Measurements from ENCODE around the gene ZC3H6.
"Not testable (repeated sequence)": the region's sequence is repeated elsewhere in the genome, so short reads cannot be mapped to it uniquely, and the experiment has no call there.

The ZC3H6 gene

DNA sequence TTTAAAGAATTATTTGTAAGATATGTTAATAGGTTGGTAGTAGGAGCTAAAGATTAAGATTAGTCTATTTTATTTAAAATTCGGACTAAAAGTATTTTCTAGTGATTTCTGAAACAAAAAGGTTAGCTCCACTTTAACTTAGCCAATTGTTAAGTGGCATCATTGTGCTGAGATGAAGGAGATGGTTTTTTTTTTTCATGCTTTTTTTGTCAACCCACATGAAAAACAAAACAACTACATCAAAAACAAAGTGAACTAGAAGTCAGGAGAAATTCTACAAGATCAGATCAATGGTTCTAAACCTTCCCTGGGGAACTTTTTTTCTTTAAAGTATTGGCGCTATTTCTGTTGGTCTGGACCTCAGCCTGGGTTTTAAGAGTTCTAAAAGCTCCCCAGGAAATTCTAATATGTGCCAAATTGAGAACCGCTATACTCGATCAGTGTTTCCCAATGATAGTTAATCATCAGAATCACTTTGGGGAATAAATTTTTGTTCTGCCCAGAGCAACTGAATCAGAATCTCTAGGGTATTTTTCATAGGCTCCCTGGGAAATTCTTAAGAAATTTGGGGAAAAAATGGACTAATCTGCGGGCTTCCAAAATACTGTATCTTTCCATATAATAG is 2.3 kb downstream of the ZC3H6 start:
- no peak for DNase-seq (ENCODE audit: low read depth)

DNA sequence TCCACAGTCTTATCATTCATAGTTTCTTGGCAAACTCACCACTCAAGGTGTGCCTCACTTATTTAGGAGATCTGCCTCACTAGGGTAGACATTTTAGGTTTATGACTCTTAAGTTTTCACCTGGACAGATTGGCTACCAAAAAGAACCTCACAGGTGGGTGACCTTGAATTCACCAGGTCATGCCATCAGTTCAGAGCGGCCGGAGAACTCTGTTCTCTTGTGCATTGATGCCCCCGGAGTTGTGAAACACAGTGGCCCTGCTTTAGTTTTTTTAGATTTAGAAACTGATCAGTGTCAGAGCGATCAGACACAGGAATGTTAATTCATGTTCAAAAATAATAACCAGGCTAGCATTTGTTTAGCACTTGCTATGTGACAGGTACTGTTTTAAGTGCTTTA is 6.7 kb downstream of the ZC3H6 start:
- DNase-seq (ENCODE audit: low read depth): not testable (repeated sequence)

DNA sequence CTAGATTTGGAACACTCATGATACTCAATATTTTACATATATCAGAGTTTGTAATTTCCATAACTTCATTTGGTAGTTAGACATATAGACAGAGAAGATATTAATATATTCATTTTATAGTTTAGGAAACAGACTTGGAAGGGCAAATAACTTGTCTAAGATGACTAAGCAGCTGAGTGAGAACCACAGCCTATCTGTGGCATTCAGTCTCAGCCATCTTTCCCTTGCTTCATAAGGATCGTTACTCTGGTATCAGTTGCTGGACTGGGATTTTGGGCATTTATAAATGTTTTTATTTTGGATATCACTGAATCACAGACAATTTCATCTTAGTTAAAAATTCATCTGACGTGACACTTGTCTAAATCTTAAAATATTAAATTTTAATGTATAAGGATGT is 8.1 kb downstream of the ZC3H6 start:
- not testable (repeated sequence) for DNase-seq (ENCODE audit: low read depth)

DNA sequence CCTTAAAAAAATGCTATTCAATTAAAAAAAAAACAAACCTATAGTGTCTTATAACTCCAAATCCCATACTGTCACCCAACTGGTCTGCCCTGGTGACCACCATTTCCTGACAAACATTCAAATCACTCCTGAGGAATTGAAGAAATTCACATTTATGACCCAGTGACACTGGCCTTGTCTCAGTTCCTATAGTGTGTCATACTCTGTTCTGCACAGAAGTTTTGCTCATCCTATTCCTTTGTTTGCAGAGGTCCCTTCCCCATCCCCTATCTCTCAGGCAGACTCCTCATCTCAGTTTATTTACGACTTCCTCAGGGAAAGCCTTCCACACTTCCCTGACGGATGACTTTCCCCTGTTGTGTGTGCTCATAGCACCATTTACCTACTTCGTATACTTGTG is 14.7 kb downstream of the ZC3H6 start:
- no peak for DNase-seq (ENCODE audit: low read depth)

DNA sequence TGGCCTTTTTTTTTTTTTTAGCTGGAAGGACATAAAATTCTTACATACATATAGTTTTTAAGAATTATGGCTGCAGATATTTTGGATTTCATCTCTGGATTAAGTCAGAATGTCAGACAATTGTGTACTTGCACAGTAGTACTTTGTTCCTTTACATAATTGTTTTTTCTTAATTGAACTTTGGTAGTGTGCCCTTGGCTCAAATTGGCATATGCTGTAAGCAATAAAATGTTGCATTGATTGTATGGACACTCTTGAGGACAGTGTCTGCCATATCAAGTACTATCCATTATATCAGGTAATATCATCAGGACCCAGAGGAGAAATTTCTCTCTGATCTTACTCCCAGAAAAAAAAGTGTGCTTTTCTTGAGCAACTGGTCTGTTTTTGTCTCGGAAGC is 15.3 kb downstream of the ZC3H6 start:
- DNase-seq (ENCODE audit: low read depth): no peak

DNA sequence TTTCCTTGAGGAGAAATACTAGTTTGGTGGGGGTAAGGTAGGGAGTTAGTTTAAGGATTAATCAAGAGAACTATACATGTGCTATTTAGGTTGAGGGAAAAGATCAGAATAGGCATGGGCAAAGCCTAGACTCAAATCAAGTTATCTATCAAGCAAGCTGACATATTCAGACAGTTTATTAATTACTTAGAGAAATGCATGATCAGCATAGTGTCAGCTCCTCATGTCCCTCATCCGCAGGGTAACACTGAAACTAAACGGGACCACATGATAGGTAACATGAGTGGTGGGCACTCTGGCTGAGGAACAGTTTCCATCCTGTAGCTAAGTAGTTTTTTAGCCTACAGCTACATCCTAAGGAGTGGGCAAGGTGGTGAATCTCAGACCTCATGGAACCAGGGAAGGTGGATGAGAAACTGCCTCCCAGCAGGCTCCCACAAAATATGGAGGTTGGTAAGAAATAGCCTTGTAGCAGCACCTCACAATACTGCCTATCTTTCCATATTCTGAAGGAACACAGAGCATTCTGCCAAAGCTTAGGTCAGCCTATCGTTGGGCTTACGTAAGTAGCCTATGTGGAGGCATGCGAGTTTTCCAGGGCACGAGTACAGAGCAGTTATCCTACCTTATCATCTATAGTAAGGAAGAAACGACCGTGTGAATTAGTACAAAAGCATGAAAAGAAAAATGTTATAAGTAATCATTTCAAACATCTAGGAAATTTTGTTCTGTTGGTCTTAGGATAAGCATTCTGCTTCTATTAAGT is 18.4 kb downstream of the ZC3H6 start:
- DNase-seq (ENCODE audit: low read depth): no peak

DNA sequence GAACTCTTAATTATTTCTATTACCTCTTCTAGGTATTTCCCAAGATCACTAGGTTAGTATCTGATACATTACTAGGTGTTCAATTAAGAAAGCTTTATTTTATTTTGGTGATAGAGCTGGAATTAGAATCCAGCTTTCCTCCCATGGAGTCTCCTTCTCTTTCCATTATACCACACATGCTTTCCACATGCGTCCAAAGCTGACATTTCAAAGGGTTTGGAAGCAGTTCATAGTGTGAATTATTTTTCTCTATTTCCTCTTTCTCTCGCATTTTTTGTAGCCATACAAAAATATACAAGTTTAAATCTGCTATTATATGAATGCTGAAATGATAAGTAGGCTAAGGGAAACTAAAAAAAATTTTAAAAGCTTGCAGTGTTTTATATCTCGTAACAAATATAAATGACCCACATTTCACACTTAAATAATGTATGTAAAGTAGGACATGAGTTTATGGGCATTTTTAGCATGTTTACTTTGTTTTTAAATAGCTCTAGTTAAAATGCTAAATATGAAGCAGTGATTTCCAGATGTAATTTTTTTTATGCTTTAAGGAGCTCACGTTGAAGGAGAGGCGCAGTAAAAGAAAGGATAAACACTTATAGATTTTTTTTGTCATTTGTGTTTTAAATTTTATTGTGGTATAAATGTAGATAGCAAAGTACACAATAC is 20.1 kb downstream of the ZC3H6 start:
- DNase-seq (ENCODE audit: low read depth): no peak

DNA sequence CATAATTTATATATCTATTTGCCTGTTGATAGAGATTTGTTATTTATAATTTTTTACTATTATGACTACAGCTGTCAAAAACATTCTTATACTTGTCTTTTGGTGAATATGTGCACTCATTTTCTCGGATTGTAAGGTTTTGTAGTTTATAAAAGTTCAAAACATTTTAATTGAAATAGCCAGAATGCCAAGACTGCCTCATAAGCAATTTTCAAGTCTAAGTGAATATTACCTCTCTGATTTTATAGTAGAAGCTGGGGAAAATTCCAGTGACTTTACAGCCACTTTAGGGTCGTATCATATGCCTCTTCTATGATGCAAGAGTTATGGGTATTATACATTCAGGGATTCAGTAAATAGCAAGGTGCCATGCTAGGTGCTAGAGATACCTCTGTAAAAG is 21.0 kb downstream of the ZC3H6 start:
- DNase-seq (ENCODE audit: low read depth): no peak

DNA sequence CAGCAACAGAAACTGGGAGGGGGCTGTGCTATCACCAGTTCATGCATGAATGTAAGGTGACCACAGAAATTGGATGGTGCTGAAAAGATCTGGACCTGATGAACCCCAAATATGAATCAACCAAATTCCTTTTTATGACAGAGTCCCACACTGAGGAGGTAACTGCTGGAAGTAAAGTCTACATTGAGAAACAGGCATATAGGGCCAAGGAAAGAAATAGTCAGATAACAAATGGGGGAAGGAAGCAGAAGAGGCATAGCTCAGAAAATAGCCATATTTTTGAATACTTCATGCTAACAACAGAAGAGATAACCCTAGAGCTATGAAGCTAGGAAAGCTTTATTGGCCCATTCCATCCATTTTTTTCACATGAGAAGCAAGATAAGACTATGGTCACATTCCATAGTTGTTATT is 25.8 kb downstream of the ZC3H6 start:
- no peak for DNase-seq (ENCODE audit: low read depth)

DNA sequence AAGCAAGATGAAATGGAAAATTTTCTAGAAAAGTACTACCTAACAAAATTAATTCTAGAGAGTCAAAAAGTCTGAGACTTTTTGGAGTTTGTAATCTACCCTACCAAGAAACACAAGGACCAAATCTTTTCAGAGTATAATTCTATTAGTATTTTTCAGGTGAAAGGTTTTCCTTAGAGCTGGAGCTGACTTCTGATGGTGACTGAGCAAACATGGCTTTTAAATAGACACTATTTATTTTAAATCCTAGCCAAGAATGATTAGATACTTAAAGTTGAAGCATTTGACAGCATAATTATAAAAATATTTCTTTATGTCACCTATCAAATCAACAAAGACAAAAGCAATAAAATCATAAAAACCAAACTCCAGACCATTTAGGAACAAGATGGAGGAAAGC is 26.6 kb downstream of the ZC3H6 start:
- no peak for DNase-seq (ENCODE audit: low read depth)

DNA sequence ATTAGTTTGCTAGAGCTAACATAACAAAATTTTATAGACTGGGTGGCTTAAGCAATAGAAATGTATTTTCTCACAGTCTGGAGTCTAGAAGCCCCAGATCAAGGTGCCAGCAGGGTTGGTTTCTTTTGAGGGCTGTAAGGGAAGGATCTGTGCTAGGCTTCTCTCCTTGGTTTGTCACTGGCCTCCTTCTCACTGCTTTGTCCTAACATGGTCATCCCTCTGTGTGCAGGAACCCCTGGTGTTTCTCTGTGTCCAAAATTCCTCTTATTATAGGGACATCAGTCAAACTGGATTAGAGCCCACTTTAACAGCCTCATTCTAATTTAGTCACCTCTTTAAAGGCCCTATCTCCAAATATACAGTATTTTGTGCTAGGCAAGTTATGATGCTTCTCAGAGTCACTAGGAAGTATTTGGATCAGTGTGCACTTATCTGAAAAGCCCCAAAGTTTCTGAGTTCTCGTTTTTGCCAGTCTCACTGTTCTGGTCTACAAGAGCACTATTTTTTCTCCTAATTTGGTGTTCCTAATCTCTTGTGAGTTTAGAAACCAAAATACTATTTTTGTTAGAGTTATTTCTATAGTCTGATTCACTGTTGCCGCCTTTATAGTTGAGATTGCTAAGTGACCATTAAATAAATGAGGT is 29.0 kb downstream of the ZC3H6 start:
- DNase-seq (ENCODE audit: low read depth): no peak

DNA sequence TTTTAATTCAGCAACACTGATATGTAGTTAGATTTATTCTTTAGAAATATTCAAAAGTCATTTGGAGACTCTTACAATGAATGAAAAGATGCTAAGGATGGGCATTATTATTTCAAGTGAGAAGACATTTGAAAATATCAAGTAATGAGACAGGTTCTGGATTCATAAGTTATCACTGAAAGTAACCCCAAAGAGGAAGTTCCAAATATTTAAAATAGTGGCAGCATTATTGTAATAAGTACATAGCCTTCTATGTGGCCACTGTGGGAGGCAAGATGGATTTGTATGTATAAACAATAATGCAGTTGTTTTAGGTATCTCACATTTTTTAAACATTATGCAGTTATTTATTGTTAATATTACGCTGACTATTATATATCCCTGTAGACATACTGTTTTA is 29.7 kb downstream of the ZC3H6 start:
- DNase-seq (ENCODE audit: low read depth): no peak

DNA sequence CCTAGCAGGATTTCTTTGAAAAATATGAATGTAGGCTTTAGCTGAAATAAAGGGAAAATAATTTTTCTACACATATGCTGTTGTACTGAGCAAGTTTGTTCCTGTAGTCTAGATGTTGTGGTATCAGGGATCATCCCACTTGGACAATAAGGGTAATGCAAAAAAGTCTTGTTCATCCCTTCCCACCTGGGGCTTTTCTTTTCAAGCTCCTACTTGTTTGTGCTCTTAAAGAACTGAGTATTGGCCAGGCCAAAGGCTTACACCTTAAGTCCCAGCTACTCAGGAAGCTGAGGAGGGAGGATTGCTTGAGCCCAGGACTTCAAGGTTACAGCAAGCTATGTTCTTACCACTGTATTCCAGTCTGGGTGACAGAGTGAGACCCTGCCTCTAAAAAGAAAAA is 35.5 kb downstream of the ZC3H6 start:
- DNase-seq (ENCODE audit: low read depth): no peak

DNA sequence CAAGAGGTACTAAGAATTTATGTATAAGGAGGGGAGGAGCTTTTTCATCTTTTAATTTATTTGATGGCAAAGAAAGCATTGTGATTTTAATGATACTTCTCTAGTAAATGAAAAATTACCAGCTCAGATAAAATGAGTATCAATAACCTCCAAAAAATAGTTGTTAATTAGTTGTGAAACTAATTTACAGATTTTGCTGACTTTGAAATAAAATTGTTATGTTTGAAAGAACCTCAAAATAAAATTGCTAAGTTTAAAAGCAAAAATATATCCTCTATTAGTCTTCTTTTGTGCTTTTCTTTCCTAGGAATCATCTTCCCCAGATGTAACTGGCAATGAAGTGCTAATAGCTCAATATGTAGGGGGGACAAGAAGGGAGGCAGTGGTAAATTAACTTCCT is 36.5 kb downstream of the ZC3H6 start:
- no peak for DNase-seq (ENCODE audit: low read depth)

DNA sequence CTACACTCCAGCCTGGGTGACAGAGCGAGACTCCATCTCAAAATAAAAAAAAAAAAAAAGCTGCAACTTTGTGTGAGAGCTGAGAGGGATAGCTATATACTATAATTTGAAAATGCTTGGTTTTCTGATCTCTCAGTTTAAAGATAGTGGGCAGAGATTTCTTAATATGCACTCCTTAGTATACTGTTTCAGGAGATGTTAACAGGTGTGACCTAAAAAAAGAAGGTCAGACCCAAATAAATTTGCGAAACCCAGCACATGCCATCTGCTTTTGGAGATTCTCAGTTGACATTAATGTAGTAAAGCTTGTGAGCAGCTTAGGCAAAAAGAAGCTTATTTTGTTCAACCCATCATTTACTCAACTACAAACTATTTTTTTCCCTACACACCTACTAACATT is 37.4 kb downstream of the ZC3H6 start:
- no peak for DNase-seq (ENCODE audit: low read depth)

DNA sequence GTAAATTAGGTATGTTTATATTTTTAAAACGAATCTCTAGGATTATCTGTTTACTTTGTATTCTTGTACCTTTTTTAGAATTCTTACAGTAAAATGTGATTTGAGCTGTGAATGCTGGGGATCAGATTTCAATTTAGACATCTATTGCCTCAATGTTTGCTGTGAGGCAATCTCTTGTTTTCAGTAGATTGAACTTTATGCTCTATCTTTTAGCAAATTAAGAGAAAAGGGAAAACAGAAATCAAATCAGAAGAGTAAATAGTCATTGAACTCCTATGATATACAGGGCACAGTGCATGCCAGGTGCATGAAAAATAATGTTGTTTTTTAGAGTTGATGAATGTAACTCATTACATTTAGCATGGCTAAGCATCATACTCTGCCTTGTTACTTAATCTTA is 39.5 kb downstream of the ZC3H6 start:
- no peak for DNase-seq (ENCODE audit: low read depth)

DNA sequence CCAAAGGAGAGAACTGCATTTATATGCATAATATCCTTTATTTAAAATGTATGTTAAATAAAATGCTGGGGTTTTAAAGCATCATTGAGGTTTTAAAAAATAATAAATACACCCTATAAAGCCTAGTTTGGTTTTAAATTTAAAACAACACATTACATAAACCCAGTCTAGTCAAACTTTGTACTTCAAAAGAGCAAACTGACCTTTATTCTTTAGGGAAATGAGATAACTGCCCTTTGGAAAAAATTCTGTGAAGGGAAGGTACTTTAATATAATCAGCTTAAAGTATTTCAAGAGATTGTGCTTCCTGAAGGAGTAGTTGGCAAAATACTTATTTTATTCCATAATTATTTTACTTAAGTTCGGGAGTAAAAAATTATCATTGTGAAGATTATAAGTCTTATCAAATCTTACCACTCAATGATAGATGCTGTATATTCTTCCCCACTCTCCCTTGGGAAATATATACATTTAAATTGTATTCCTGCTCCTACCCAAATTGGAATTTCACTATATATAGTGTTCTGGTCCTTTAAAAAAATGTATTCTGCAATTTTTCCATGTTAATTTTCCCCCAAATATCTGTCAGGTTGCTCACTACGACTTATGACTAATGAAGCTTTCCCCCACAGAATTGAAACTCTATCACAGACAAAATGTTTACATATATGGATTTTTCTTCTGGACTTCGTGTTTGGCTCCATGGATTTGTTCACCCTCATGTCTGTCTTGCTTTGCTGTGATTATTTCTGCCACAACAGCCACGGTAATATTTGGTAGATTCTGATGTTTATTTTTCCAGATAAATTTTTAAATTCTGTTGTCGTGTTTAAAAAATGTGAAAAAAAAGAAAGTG is 42.1 kb downstream of the ZC3H6 start:
- no peak for DNase-seq (ENCODE audit: low read depth)

DNA sequence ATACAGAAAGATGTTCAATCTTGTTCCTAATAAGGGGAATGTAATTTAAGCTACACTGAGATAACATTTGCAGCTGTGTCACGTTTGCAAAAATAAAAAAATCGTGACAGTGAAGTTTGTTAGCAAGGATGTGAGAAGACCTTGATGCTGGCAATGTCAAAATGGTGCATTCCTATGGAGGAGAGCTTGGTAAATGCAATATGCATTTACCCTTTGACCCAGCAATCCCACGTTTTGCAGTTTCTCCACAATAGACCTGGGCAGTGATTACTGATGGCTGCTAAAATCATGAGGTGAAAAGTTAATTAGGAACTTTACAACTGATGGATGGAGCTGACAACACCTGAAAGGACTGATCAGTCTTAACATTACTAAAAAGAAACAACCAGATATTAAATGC is 43.1 kb downstream of the ZC3H6 start:
- DNase-seq (ENCODE audit: low read depth): no peak

DNA sequence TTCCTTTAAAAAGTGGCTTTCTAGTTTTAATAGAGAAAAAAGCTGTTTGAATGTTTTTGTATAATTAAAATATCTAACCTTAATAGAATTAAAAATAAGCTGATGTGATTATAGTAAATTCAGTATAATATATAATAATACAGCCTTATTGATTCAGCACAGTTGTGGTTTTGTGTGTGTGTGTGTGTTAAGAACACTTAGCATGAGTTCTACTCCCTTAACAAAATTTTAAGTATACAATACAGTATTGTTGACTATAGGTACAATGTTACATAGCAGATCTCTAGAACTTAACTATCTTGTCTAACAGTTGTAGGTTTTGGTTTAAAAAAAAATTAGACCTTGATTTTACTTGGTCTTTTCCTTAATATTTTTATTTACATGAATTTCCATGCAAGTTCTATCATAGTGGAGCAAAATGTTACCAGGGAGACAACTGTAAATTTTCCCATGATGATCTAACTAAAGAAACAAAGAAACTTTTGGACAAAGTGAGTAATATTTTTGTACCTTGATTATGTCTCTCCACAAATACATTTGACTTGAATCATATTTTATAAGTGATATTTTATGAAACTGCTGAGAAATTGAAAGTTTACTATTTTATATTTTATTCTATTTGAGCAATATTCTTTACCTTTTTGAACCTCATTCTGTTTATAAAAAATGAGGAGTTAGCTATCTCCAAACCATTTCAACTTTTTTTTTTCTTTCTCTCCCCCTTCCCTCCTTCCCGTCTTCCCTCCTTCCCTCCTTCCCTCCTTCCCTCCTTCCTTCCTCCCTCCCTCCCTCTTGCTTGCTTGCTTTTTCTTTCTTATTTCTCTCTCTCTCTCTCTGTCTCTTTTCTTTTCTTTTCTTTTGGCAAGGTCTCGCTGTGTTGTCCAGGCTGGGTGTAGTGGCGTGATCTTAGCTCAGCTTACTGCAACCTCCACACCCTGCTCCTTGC is 46.3 kb downstream of the ZC3H6 start:
- no peak for DNase-seq (ENCODE audit: low read depth)

DNA sequence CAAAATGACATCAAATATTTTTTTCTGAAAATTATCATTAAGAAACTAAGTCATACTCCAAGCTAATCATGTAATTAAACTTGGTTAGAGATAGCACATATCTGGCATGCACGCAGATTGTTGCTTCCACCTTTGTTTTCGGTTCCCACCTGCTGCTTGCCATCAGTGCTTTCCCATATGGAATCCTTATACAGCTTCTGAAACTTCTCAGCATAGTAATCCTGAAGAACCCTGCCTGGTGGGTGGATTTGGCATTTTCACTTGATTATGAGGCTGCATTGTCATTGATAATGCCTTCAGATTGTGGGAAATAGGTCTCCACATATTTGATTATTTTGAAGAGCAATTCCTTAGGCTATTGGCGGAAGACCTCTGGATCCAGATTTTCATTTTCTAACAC is 47.5 kb downstream of the ZC3H6 start:
- DNase-seq (ENCODE audit: low read depth): no peak

Measured in activated T-cell treated with anti-CD3 and anti-CD28 coated beads for 24 hours (primary cell).